Smooth muscle cell (in vitro differentiated cells): ENCODE data around the gene FCER2. TPM values are rescaled to one million over a fixed set of nuclear protein-coding genes. Genes with fewer than 3 reads are reported as not detected.

Experiments used
- DNase-seq: peaks from one replicate; lab custom pipeline; 2025; ENCODE audit not compliant: unreplicated experiment; lab: John Stamatoyannopoulos, UW
- H2AFZ ChIP-seq: fragments of 200-600 bp; sonication (generic); 2 replicates; pipeline ENCODE4 v1.6.0; 2016; ENCODE audit warnings: antibody characterized with exemption, low read depth, mild to moderate bottlenecking
- H3F3A ChIP-seq: fragments of 200-600 bp; sonication (generic); 2 replicates; pipeline ENCODE4 v1.6.0; 2017; ENCODE audit warnings: antibody characterized with exemption, low read depth
- H3K27ac ChIP-seq: fragments of 200-600 bp; sonication (generic); 2 replicates; pipeline ENCODE4 v1.5.1; 2016; ENCODE audit warnings: low read depth, mild to moderate bottlenecking
- H3K27me3 ChIP-seq: fragments of 200-600 bp; sonication (generic); 2 replicates; pipeline ENCODE4 v1.6.1; 2016; ENCODE audit warnings: low read depth, mild to moderate bottlenecking
- H3K36me3 ChIP-seq: fragments of 200-600 bp; sonication (generic); 2 replicates; pipeline ENCODE4 v1.5.1; 2016; ENCODE audit warnings: low read depth
- H3K4me1 ChIP-seq: fragments of 200-600 bp; sonication (generic); 2 replicates; pipeline ENCODE4 v1.5.1; 2016; ENCODE audit warnings: low read depth
- H3K4me2 ChIP-seq: fragments of 200-600 bp; sonication (generic); 2 replicates; pipeline ENCODE4 v1.6.0; 2016; ENCODE audit warnings: mild to moderate bottlenecking
- H3K4me3 ChIP-seq: fragments of 200-600 bp; sonication (generic); 2 replicates; pipeline ENCODE4 v1.5.1; 2016; ENCODE audit warnings: mild to moderate bottlenecking
- H3K79me2 ChIP-seq: fragments of 200-600 bp; sonication (generic); 2 replicates; pipeline ENCODE4 v1.6.0; 2016; ENCODE audit warnings: low read depth, mild to moderate bottlenecking
- H3K9ac ChIP-seq: fragments of 200-600 bp; sonication (generic); 2 replicates; pipeline ENCODE4 v1.6.0; 2016; ENCODE audit warnings: low read depth
- H3K9me3 ChIP-seq: fragments of 200-600 bp; sonication (generic); replicated peaks from 2 replicates; pipeline ENCODE4 v1.5.1; 2016; ENCODE audit warnings: low read depth
- H4K20me1 ChIP-seq: fragments of 200-600 bp; sonication (generic); 2 replicates; pipeline ENCODE4 v1.6.0; 2016; ENCODE audit warnings: low read depth
- WGBS: methylation state at CpG from one replicate; pipeline ENCODE4 v1.1.7; 2016; ENCODE audit warnings: low lambda C conversion rate; 5-methylcytosine and 5-hydroxymethylcytosine counted together
- polyA plus RNA-seq: library from polyadenylated mRNA; unstranded; fragments of >200 nt; fragmentation: Nextera tagmentation; extraction: Ambion mirVana; gene quantifications from 2 replicates; pipeline ENCODE4 v1.2.1, GENCODE V29; 2016
- total RNA-seq: library from RNA; depleted of rRNA; stranded (reverse); fragments of >200 nt; gene quantifications from 2 replicates; pipeline ENCODE4 v1.2.3, GENCODE V29; 2014
- TF ChIP-seq, protein P1 (sequence below): fragments of 200-600 bp; sonication (generic); IDR thresholded peaks from 2 replicates; pipeline ENCODE4 v1.5.1; 2017; ENCODE audit warnings: borderline replicate concordance, mild to moderate bottlenecking, antibody characterized with exemption; ENCODE audit not compliant: insufficient read depth, poor library complexity, severe bottlenecking

The FCER2 gene
- total and polyA plus RNA-seq, 2 experiments from 2014 or later = not detected

- WGBS = 79% methylated on average over 7 of the region's 7 CpGs
- Histone ChIP-seq H3K9ac (no peak overlapping the region), H2AFZ (no peak overlapping the region), H3F3A (no peaks in the 10 kb centered on the region), H3K27ac (no peak overlapping the region), H3K4me3 (no peak overlapping the region), H3K4me1 (no peaks in the 10 kb centered on the region), H3K27me3 (peaks cover 24% of the 10 kb centered on the region), H3K9me3 (no peaks in the 10 kb centered on the region), H4K20me1 (no peaks in the 10 kb centered on the region), H3K36me3 (no peaks in the 10 kb centered on the region), H3K4me2 (no peak overlapping the region), H3K79me2 (no peaks in the 10 kb centered on the region)
- TF ChIP-seq, protein P1, sequence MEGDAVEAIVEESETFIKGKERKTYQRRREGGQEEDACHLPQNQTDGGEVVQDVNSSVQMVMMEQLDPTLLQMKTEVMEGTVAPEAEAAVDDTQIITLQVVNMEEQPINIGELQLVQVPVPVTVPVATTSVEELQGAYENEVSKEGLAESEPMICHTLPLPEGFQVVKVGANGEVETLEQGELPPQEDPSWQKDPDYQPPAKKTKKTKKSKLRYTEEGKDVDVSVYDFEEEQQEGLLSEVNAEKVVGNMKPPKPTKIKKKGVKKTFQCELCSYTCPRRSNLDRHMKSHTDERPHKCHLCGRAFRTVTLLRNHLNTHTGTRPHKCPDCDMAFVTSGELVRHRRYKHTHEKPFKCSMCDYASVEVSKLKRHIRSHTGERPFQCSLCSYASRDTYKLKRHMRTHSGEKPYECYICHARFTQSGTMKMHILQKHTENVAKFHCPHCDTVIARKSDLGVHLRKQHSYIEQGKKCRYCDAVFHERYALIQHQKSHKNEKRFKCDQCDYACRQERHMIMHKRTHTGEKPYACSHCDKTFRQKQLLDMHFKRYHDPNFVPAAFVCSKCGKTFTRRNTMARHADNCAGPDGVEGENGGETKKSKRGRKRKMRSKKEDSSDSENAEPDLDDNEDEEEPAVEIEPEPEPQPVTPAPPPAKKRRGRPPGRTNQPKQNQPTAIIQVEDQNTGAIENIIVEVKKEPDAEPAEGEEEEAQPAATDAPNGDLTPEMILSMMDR = no peak
- DNase-seq = no peak
These were observed 36.1 kb upstream of the FCER2 start for GRCh38 chr19:7738023-7738422.

DNA sequence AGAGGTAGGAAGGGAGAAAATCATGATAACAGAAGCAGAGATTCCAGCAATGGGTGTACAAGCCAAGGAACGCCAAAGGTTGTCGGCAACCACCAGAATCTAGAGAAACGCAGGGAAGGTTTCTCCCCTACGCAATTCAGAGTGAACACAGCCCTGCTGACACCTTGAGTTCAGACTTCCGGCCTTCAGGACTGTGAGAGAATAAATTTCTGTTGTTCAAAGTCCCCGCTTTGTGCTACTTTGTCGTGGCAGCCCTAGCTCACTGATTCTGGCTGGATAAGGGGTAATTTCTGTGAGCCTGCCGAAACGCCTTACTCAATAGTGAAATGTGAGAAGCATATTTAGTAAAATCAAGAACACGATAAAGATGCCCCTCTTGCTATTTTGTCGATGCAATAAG lies 35.3 kb upstream of the FCER2 start:
- TF ChIP-seq, protein P1 = no peak
- no peak for DNase-seq
- no peak overlapping the region for H3K9ac ChIP-seq
- H3F3A ChIP-seq = no peaks in the 10 kb centered on the region
- no peaks in the 10 kb centered on the region for H3K36me3 ChIP-seq
- H4K20me1 ChIP-seq = no peaks in the 10 kb centered on the region
- WGBS = 84% methylated on average over 11 of the region's 11 CpGs
- peaks cover 27% of the 10 kb centered on the region for H3K27me3 ChIP-seq
- no peaks in the 10 kb centered on the region for H3K79me2 ChIP-seq
- no peaks in the 10 kb centered on the region for H3K9me3 ChIP-seq
- H3K27ac ChIP-seq = no peak overlapping the region
- H3K4me3 ChIP-seq = no peak overlapping the region
- H2AFZ ChIP-seq = no peak overlapping the region
- no peak overlapping the region for H3K4me2 ChIP-seq
- H3K4me1 ChIP-seq = no peaks in the 10 kb centered on the region

DNA sequence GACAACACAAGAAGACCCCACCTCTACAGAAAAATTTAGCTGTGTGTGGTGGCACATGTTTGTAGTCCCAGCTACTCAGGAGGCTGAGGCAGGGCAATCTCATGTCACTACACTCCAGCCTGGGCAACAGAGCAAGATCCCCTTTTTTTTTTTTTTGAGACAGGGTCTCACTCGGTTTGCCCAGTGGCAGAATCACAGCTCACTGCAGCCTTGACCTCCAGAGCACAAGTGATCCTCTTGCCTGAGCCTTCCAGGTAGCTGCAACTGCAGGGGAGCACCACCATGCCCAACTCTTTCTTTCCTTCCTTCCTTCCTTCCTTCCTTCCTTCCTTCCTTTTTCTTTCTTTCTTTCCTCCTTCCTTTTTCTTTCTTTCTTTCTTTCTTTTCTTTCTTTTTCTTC lies 34.2 kb upstream of the FCER2 start:
- Histone ChIP-seq H3K9me3 (no peaks in the 10 kb centered on the region), H3K36me3 (no peaks in the 10 kb centered on the region), H3K4me1 (no peaks in the 10 kb centered on the region), H4K20me1 (no peaks in the 10 kb centered on the region), H3K27me3 (peaks cover 38% of the 10 kb centered on the region), H3F3A (no peaks in the 10 kb centered on the region), H3K79me2 (no peaks in the 10 kb centered on the region), H3K4me2 (no peak overlapping the region), H2AFZ (no peak overlapping the region), H3K4me3 (no peak overlapping the region), H3K27ac (no peak overlapping the region), H3K9ac (no peak overlapping the region)
- WGBS = 75% methylated on average over 1 of the region's 1 CpG
- no peak for DNase-seq
- TF ChIP-seq, protein P1 = no peak

DNA sequence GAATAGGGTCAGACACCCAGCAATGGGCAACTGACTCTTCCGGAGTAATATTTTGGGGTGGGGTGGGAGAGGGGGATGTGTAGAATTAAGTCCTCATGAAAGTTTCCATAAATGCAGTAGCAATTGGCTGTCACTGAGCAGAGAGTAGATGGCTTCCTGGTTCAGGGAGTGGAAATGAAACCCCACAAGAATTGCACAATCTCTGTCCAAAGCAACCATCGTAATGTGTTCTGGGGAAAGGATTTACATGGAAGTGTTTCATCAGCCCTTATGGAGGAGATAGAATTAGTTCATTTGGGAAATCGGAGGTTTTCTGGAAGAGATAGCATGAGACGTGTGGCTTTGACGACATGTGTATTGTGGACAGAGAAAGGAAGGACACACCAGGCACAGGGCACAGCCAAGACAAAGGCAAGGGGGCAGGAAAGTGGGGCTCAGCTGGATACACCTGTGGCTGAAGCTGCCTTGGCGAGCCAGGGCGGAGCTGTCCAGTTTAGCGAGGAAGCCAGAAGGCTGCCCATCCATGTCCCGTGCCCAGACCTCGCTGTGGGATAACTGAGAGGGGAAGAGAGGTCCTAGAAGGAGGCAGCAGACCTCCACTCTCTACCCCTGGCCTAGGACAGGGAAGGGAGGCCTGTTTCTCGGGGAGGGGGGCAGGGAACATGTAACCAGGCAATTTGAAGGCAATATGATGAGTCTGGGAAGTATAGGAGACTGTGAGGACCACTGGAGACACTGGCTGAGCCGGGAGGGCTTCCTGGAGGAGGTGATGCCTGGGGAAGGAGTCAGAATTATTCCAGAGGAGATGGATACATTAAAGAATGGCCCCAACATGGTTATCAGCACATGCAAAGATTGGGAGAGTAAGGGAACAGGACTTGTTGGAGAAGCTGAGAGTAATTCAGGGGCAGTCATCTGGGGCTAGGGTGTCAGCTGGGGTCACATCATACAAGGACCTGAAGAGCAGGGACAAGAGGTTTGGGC lies 32.6 kb upstream of the FCER2 start:
- Histone ChIP-seq H3K79me2 (no peaks in the 10 kb centered on the region), H3K4me2 (no peak overlapping the region), H3K27me3 (peaks cover 49% of the 10 kb centered on the region), H3K9ac (no peak overlapping the region), H2AFZ (no peak overlapping the region), H3K4me1 (no peaks in the 10 kb centered on the region), H3K36me3 (no peaks in the 10 kb centered on the region), H3K27ac (no peak overlapping the region), H3K9me3 (no peaks in the 10 kb centered on the region), H4K20me1 (no peaks in the 10 kb centered on the region), H3K4me3 (no peak overlapping the region), H3F3A (no peaks in the 10 kb centered on the region)
- TF ChIP-seq, protein P1 = no peak
- no peak for DNase-seq
- WGBS = 58% methylated on average over 12 of the region's 12 CpGs
